Measurements from ENCODE around the gene SASH1. TPM values are rescaled to one million over a fixed set of nuclear protein-coding genes. Genes with fewer than 3 reads are reported as not detected.

Gene SASH1
- total RNA-seq, 1 experiment from 2014 or later: 12.3 TPM

DNA sequence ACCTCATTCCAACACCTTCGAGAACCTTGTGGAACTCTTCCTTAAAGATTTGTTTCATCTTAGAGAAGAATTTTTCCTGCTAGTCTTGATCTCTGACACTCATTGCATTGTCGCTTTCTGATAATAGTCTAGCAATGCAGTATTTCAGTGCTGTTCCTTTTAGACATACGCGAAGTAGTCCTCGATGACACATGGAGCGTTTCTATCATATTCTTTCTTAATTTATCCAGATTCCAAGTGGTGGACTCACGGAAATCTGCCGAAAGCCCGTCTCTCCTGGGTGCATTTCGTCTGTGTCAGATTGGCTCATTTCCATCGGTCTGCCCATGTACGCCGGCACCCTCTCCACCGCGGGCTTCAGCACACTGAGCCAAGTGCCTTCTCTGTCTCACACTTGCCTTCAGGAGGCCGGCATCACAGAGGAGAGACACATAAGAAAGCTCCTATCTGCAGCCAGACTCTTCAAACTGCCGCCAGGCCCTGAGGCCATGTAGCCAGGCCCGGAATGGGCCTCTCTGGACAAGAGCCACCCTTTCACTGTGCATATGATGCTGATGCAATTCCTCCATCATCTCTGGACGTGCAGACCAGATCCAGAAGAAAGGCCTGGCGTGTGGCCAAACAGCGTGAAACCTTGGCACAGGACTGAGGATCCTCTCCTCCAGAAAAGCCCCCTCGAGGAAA, 205.6 kb downstream of the SASH1 start:
- H3K4me1 Mint-ChIP-seq (ENCODE audit: low read depth, unreplicated experiment): no peaks in the 10 kb centered on the region
- H3K4me3 Mint-ChIP-seq (ENCODE audit: low read depth, unreplicated experiment): no peak overlapping the region
- H3K27ac Mint-ChIP-seq (ENCODE audit: unreplicated experiment): no peak overlapping the region
- no peak for DNase-seq
- no peaks in the 10 kb centered on the region for H3K27me3 Mint-ChIP-seq (ENCODE audit: unreplicated experiment)
- BruUV-seq (replicated peaks): no TSS peak
- intact Hi-C loops (cut with micrococcal nuclease; ENCODE audit: unreplicated experiment): no loop called here
- H3K9me3 Mint-ChIP-seq (ENCODE audit: low read depth, unreplicated experiment): peaks cover 1% of the 10 kb centered on the region
- TF ChIP-seq, protein P1, sequence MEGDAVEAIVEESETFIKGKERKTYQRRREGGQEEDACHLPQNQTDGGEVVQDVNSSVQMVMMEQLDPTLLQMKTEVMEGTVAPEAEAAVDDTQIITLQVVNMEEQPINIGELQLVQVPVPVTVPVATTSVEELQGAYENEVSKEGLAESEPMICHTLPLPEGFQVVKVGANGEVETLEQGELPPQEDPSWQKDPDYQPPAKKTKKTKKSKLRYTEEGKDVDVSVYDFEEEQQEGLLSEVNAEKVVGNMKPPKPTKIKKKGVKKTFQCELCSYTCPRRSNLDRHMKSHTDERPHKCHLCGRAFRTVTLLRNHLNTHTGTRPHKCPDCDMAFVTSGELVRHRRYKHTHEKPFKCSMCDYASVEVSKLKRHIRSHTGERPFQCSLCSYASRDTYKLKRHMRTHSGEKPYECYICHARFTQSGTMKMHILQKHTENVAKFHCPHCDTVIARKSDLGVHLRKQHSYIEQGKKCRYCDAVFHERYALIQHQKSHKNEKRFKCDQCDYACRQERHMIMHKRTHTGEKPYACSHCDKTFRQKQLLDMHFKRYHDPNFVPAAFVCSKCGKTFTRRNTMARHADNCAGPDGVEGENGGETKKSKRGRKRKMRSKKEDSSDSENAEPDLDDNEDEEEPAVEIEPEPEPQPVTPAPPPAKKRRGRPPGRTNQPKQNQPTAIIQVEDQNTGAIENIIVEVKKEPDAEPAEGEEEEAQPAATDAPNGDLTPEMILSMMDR (IDR thresholded peaks at IDR 0.05; ENCODE audit: unreplicated experiment): no peak
- CTCF ChIA-PET: no interaction called here
- H3K36me3 Mint-ChIP-seq (ENCODE audit: insufficient read depth, unreplicated experiment): no peaks in the 10 kb centered on the region

DNA sequence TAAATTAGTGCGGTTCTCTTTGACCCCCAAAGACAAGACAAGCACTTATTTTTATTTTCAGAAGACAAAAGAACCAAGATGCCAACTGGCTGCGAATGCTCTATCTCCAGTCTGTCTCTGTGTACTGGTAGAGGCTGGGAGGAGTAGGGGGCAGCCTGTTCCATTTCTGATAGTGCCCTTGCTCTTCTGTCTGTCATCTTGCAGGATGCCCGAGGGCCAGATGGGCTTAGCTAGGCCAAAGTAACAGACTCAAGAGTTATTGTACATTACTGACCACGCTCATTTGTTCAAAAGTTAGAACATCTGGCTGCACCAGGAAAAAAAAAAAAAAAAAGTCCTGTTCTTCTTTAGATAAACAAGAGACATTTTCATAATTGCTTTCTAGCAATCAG, 206.1 kb downstream of the SASH1 start:
- intact Hi-C loops (cut with micrococcal nuclease; ENCODE audit: unreplicated experiment): no loop called here
- no peak overlapping the region for H3K27ac Mint-ChIP-seq (ENCODE audit: unreplicated experiment)
- H3K4me1 Mint-ChIP-seq (ENCODE audit: low read depth, unreplicated experiment): no peaks in the 10 kb centered on the region
- CTCF ChIA-PET: no interaction called here
- no peak for DNase-seq
- no peaks in the 10 kb centered on the region for H3K27me3 Mint-ChIP-seq (ENCODE audit: unreplicated experiment)
- H3K4me3 Mint-ChIP-seq (ENCODE audit: low read depth, unreplicated experiment): no peak overlapping the region
- H3K36me3 Mint-ChIP-seq (ENCODE audit: insufficient read depth, unreplicated experiment): no peaks in the 10 kb centered on the region
- no TSS peak for BruUV-seq (replicated peaks)
- H3K9me3 Mint-ChIP-seq (ENCODE audit: low read depth, unreplicated experiment): peaks cover 4% of the 10 kb centered on the region
- TF ChIP-seq, protein P1 (IDR thresholded peaks at IDR 0.05; ENCODE audit: unreplicated experiment): no peak

DNA sequence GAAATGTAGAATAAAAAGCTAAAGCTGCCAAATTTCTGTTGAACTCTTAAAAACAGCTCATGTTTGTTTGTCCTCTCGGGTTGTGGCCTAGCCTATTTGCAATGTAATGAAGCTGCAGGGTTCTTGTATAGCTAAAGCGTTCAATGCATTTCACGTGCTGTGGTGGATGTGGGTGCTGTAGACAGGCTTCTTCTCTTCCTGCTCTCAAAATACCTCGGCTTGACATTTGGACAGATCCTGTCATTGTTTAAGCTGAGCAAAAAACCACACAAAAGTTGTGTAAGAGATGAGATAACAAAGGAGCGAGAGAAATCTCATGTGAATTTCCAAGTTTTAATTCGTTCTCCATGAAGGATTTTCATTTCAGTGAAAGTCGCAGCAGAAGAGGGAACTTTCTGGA, 207.9 kb downstream of the SASH1 start:
- H3K4me3 Mint-ChIP-seq (ENCODE audit: low read depth, unreplicated experiment): no peak overlapping the region
- H3K27ac Mint-ChIP-seq (ENCODE audit: unreplicated experiment): no peak overlapping the region
- DNase-seq: no peak
- no peaks in the 10 kb centered on the region for H3K36me3 Mint-ChIP-seq (ENCODE audit: insufficient read depth, unreplicated experiment)
- no TSS peak for BruUV-seq (replicated peaks)
- H3K4me1 Mint-ChIP-seq (ENCODE audit: low read depth, unreplicated experiment): no peaks in the 10 kb centered on the region
- CTCF ChIA-PET: no interaction called here
- no peaks in the 10 kb centered on the region for H3K27me3 Mint-ChIP-seq (ENCODE audit: unreplicated experiment)
- intact Hi-C loops (cut with micrococcal nuclease; ENCODE audit: unreplicated experiment): no loop called here
- peaks cover 4% of the 10 kb centered on the region for H3K9me3 Mint-ChIP-seq (ENCODE audit: low read depth, unreplicated experiment)
- TF ChIP-seq, protein P1 (IDR thresholded peaks at IDR 0.05; ENCODE audit: unreplicated experiment): no peak

DNA sequence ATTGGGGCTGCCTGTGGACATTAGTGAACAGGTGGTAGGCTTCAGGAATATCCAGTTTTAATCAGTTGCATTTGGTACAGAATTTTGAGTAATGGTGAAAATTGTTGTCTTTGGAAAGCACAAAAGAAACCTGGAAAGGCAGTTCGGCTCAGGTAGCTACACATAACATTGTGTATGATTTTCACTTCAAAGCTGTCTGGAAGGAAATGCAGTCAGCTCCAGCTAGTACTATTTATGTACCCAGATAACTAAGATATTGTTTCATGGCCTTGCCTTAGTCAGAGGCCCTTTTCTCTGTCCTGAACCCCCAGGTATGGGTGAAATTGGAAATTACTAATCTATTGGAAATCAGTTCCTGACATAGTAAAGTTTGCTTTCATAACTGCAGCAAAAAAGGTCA, 208.6 kb downstream of the SASH1 start:
- H3K4me1 Mint-ChIP-seq (ENCODE audit: low read depth, unreplicated experiment): no peaks in the 10 kb centered on the region
- DNase-seq: no peak
- TF ChIP-seq, protein P1 (IDR thresholded peaks at IDR 0.05; ENCODE audit: unreplicated experiment): no peak
- no peak overlapping the region for H3K4me3 Mint-ChIP-seq (ENCODE audit: low read depth, unreplicated experiment)
- no peaks in the 10 kb centered on the region for H3K27me3 Mint-ChIP-seq (ENCODE audit: unreplicated experiment)
- peaks cover 4% of the 10 kb centered on the region for H3K9me3 Mint-ChIP-seq (ENCODE audit: low read depth, unreplicated experiment)
- intact Hi-C loops (cut with micrococcal nuclease; ENCODE audit: unreplicated experiment): no loop called here
- CTCF ChIA-PET: no interaction called here
- no TSS peak for BruUV-seq (replicated peaks)
- H3K36me3 Mint-ChIP-seq (ENCODE audit: insufficient read depth, unreplicated experiment): no peaks in the 10 kb centered on the region
- no peak overlapping the region for H3K27ac Mint-ChIP-seq (ENCODE audit: unreplicated experiment)

Measured in Calu3 (cell line).